Psoas muscle (tissue), 8 donors: ENCODE measurements around the gene TRRAP. TPM values are rescaled to one million over a fixed set of nuclear protein-coding genes. Genes with fewer than 3 reads are reported as not detected.
A peak's percentile ranks its signal among the peaks of the same experiment; 100 is the strongest.

Experiments used
- ATAC-seq, 4 donors: fragments of 200-7000 bp; cut with Tn5 transposase; one replicate each; pipeline ENCODE4 v1.9.1; 2020; ENCODE audit warnings: moderate library complexity in 3 of 4, mild to moderate bottlenecking in 2 of 4
- DNase-seq, 2 donors: peaks; one replicate each; pipeline ENCODE4 v3.0.0-alpha.2; 2020
- H3K27ac ChIP-seq: fragments of 200-600 bp; one replicate; pipeline ENCODE4 v1.8.0; 2022
- H3K27me3 ChIP-seq, 3 donors: fragments of 200-600 bp in 1 of 3; one replicate each; pipeline versions ENCODE4 v1.6.1 to v1.8.0; 2013 to 2022; ENCODE audit warnings: low read length in 2 of 3, mild to moderate bottlenecking in 2 of 3, moderate library complexity in 1 of 3; ENCODE audit not compliant: insufficient read depth in 3 of 3
- H3K36me3 ChIP-seq, 2 donors: fragments of 200-600 bp in 1 of 2; one replicate each; pipeline versions ENCODE4 v1.6.1 to v1.8.0; 2013 to 2022; ENCODE audit warnings: low read depth in 1 of 2, mild to moderate bottlenecking in 1 of 2, moderate library complexity in 1 of 2; ENCODE audit not compliant: insufficient read depth in 1 of 2
- H3K4me1 ChIP-seq: fragments of 200-600 bp; one replicate; pipeline ENCODE4 v1.8.0; 2022
- H3K4me3 ChIP-seq: fragments of 200-600 bp; one replicate; pipeline ENCODE4 v1.8.0; 2022; ENCODE audit warnings: mild to moderate bottlenecking
- H3K9me3 ChIP-seq: fragments of 200-600 bp; one replicate; pipeline ENCODE4 v1.8.0; 2022
- WGBS, 3 donors: extraction: QIAGEN DNeasy Blood & Tissue Kit; methylation state at CpG; one replicate each; pipeline versions ENCODE4 v1.1.6 to v1.1.7; 2013; 5-methylcytosine and 5-hydroxymethylcytosine counted together
- intact Hi-C, 2 donors: fragments of 100-400 bp; cut with DNase I; formaldehyde crosslinking; loops; one replicate each; pipeline versions ENCODE4 v1.11.0 to v1.14.2; 2022
- polyA plus RNA-seq, 3 donors: library from polyadenylated mRNA; stranded (reverse); fragments of 200-250 nt; gene quantifications; one replicate each; pipeline ENCODE4 v1.2.3, GENCODE V29; 2013
- total RNA-seq, 4 donors: library from RNA; stranded (reverse); fragmentation: NEBNext Ultra II Directional in 2 of 4; extraction: Animal tissue kit (Norgen Biotek cat#: 25700) in 2 of 4; gene quantifications; one replicate each; pipeline versions ENCODE4 v1.2.1 to v1.2.4, GENCODE V29; 2021 to 2023
- TF ChIP-seq, protein P1 (sequence below): fragments of 200-600 bp; IDR thresholded peaks from one replicate; pipeline ENCODE4 v1.8.0; 2022; ENCODE audit warnings: antibody characterized with exemption
- donor health status: healthy with polysubstance abuse.
- donor health status: DM: no; HTN: no; CAD: no; lungs with moderate emphysema.
- donor health status: Bipolar disorder and iron deficiency.
- donor health status: healthy.
- donor health status: DM: yes; HTN: yes; CAD: no.
- donor health status: DM: no; HTN: no; CAD: no.
- donor health status: DM: no; HTN: no; CAD: no.
- donor health status: DM: yes; HTN: yes; CAD: no.

TRRAP gene
- total and polyA plus RNA-seq, 7 donors: 3.8 to 21.3 (median 13.3) TPM

DNA sequence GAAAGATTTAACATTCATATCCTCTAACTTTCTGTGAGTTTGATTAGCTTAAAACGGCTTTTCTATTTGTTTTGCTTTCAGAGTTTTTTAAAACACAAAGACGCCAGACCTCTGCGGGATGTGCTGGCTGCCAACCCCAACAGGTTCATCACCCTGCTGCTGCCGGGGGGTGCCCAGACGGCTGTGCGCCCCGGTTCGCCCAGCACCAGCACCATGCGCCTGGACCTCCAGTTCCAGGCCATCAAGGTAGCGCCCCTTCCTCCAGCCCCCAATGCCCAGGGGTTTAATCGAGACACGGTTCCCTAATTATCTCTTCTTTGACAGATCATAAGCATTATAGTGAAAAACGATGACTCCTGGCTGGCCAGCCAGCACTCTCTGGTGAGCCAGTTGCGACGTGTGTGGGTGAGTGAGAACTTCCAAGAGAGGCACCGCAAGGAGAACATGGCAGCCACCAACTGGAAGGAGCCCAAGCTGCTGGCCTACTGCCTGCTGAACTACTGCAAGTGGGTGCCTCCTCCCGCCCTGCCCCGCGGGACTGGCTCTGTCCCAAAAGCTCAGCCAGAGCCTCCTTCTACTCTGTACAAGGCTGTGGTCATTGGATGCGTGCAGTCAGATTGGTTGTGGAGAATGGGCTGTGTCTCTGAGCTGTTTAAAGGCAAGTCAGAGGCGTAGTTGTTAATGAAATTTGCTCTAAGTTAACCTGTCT lies 71.2 kb downstream of the TRRAP start:
- H3K4me1 ChIP-seq: no peaks in the 10 kb centered on the region
- DNase-seq: peak; percentile 29 to 67
- WGBS, 3 donors: 85 to 90% (median 86%) methylated on average over 21 of the region's 21 CpGs
- no peaks in the 10 kb centered on the region for H3K9me3 ChIP-seq
- H3K27ac ChIP-seq: no peak overlapping the region
- ATAC-seq: peak; percentile 43 to 65 (median 56)
- intact Hi-C loops: no loop called here
- TF ChIP-seq, protein P1, sequence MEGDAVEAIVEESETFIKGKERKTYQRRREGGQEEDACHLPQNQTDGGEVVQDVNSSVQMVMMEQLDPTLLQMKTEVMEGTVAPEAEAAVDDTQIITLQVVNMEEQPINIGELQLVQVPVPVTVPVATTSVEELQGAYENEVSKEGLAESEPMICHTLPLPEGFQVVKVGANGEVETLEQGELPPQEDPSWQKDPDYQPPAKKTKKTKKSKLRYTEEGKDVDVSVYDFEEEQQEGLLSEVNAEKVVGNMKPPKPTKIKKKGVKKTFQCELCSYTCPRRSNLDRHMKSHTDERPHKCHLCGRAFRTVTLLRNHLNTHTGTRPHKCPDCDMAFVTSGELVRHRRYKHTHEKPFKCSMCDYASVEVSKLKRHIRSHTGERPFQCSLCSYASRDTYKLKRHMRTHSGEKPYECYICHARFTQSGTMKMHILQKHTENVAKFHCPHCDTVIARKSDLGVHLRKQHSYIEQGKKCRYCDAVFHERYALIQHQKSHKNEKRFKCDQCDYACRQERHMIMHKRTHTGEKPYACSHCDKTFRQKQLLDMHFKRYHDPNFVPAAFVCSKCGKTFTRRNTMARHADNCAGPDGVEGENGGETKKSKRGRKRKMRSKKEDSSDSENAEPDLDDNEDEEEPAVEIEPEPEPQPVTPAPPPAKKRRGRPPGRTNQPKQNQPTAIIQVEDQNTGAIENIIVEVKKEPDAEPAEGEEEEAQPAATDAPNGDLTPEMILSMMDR: no peak
- H3K36me3 ChIP-seq: peaks cover 12 to 93% of the 10 kb centered on the region in 2 donors
- no peak overlapping the region for H3K4me3 ChIP-seq
- no peaks in the 10 kb centered on the region for H3K27me3 ChIP-seq

DNA sequence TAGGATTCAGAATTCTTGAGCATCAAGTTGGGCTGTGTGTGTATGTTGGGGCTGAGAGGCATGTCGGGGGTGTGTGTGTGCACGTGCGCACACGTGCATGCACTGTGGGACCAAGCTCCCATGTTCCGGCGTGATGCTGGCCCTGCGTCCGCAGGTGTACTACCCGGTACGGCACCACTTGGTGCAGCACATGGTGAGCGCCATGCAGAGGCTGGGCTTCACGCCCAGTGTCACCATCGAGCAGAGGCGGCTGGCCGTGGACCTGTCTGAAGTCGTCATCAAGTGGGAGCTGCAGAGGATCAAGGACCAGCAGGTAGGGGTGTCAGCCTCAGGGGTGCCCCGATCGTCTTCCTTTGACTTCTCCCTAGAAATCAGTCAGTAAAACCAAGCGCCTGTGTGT lies 77.7 kb downstream of the TRRAP start:
- WGBS, 3 donors: 90 to 94% (median 93%) methylated on average over 19 of the region's 19 CpGs
- H3K36me3 ChIP-seq: peaks cover 12 to 100% of the 10 kb centered on the region in 2 donors

DNA sequence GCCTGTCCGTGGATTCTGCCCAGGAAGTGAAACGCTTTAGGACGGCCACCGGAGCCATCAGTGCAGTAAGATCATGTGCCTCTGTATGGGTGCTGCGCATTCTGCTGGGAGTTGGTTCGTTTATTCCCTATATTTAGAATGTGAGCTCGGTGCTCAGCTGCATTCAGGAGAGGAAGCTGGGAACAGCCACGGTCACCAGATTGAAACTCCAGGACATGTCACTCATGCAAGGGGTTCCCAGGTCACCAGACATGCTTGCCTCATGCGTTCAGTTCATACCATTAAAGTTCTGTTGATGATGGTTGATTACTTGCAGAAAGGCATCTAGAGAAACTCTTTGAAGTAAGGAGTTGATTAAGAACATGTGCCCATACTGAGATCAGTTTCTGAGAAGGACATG lies 78.1 kb downstream of the TRRAP start:
- WGBS, 3 donors: 63 to 78% (median 68%) methylated on average over 9 of the region's 9 CpGs
- Histone ChIP-seq H3K27me3 (no peaks in the 10 kb centered on the region), H3K4me3 (no peak overlapping the region), H3K9me3 (no peaks in the 10 kb centered on the region), H3K4me1 (no peaks in the 10 kb centered on the region), H3K27ac (peak overlapping the region; percentile 68), H3K36me3 (peaks cover 12 to 100% of the 10 kb centered on the region in 2 donors)
- ATAC-seq (peak; percentile 76 to 88 (median 88)), DNase-seq (no peak)
- TF ChIP-seq, protein P1: no peak
- intact Hi-C loops: no loop called here

More for the DNA sequence above, 77.7 kb downstream of the TRRAP start:
- no peak overlapping the region for H3K4me3 ChIP-seq
- H3K27me3 ChIP-seq: no peaks in the 10 kb centered on the region
- peak overlapping the region; percentile 6 for H3K27ac ChIP-seq
- no peaks in the 10 kb centered on the region for H3K4me1 ChIP-seq
- TF ChIP-seq, protein P1: no peak
- H3K9me3 ChIP-seq: no peaks in the 10 kb centered on the region
- intact Hi-C loops: no loop called here
- DNase-seq: no peak
- ATAC-seq: peak in 3 of 4 donors; percentile 13 to 22 (median 16)

DNA sequence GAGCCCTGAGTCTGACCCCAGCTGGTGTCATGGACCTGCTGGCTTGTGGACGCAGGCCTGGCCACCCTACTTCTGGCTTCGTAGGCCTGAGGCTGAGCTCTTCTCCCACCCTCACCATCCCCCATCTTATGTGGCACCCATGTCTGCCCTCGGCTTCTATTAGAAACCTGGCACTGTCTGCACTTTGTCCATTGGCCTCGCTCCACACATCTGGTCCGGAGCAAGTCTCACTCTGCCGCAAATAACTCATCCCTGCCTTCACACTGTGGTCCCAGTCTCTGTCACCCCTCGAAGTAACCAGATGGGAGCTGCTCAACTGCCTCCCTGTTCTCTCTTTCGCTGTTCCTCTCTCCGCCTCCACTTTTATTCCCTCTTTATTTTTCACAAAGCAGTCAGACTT lies 78.6 kb downstream of the TRRAP start:
- WGBS, 3 donors: 55 to 64% (median 62%) methylated on average over 9 of the region's 9 CpGs
- no peaks in the 10 kb centered on the region for H3K4me1 ChIP-seq
- TF ChIP-seq, protein P1: no peak
- H3K27me3 ChIP-seq: no peaks in the 10 kb centered on the region
- ATAC-seq: peak; percentile 54 to 80 (median 72)
- H3K36me3 ChIP-seq: peaks cover 12 to 100% of the 10 kb centered on the region in 2 donors
- no peak overlapping the region for H3K4me3 ChIP-seq
- DNase-seq: no peak
- peak overlapping the region; percentile 68 for H3K27ac ChIP-seq
- no peaks in the 10 kb centered on the region for H3K9me3 ChIP-seq
- intact Hi-C loops: no loop called here
